HTR-8/SVneo (cell line): ENCODE data around the gene NOTCH2.
"Not testable (repeated sequence)": the region's sequence is repeated elsewhere in the genome, so short reads cannot be mapped to it uniquely, and the experiment has no call there.

ENCODE experiments used
- DNase-seq: peaks from one replicate; pipeline ENCODE4 v3.0.0; 2011; ENCODE audit warnings: low spot score, mixed read lengths; ENCODE audit not compliant: insufficient read length
- FAIRE-seq: peaks from 2 replicates; lab custom pipeline; 2011; peaks lifted over from hg19 to GRCh38; lab: Jason Lieb, UNC

Gene NOTCH2

GRCh38 chr1:120069067-120069919, at the start of gene NOTCH2:
Gene NOTCH2, minus strand, starts transcription at chr1:120069662. Its CDS starts 256 bp downstream, at chr1:120069406.
- DNase-seq = not testable (repeated sequence)
- peak; percentile 36 for FAIRE-seq

GRCh38 chr1:120117371-120118177, 48.1 kb upstream of the NOTCH2 start:
- not testable (repeated sequence) for DNase-seq
- peak; percentile 74 for FAIRE-seq

- not testable (repeated sequence) for FAIRE-seq, DNase-seq
Measured at GRCh38 chr1:120116094-120116493, 46.6 kb upstream of the NOTCH2 start.

- not testable (repeated sequence) for DNase-seq, FAIRE-seq
Measured at GRCh38 chr1:120113134-120113533, 43.7 kb upstream of the NOTCH2 start.

- not testable (repeated sequence) for FAIRE-seq, DNase-seq
Measured at GRCh38 chr1:120112212-120112611, 42.8 kb upstream of the NOTCH2 start.

GRCh38 chr1:120111771-120112170, 42.3 kb upstream of the NOTCH2 start:
- peak; percentile 52 for FAIRE-seq

GRCh38 chr1:120111008-120111407, 41.5 kb upstream of the NOTCH2 start:
- not testable (repeated sequence) for FAIRE-seq, DNase-seq

More at GRCh38 chr1:120111771-120112170, 42.3 kb upstream of the NOTCH2 start:
- DNase-seq = not testable (repeated sequence)

GRCh38 chr1:120109656-120110055, 40.2 kb upstream of the NOTCH2 start:
- not testable (repeated sequence) for FAIRE-seq, DNase-seq

- not testable (repeated sequence) for FAIRE-seq, DNase-seq
Measured at GRCh38 chr1:120109180-120109579, 39.7 kb upstream of the NOTCH2 start.

GRCh38 chr1:120105288-120105687, 35.8 kb upstream of the NOTCH2 start:
- FAIRE-seq, DNase-seq: not testable (repeated sequence)

- DNase-seq, FAIRE-seq: not testable (repeated sequence)
Measured at GRCh38 chr1:120103768-120104167, 34.3 kb upstream of the NOTCH2 start.

GRCh38 chr1:120101593-120101992, 32.1 kb upstream of the NOTCH2 start:
- not testable (repeated sequence) for DNase-seq, FAIRE-seq

- DNase-seq, FAIRE-seq: not testable (repeated sequence)
Measured at GRCh38 chr1:120100590-120100989, 31.1 kb upstream of the NOTCH2 start.

GRCh38 chr1:120098986-120099759, 29.7 kb upstream of the NOTCH2 start:
- FAIRE-seq, DNase-seq: not testable (repeated sequence)

- not testable (repeated sequence) for DNase-seq, FAIRE-seq
Measured at GRCh38 chr1:120096981-120097545, 27.6 kb upstream of the NOTCH2 start.

- not testable (repeated sequence) for DNase-seq, FAIRE-seq
Measured at GRCh38 chr1:120093548-120094181, 24.2 kb upstream of the NOTCH2 start.

- not testable (repeated sequence) for DNase-seq, FAIRE-seq
Measured at GRCh38 chr1:120092232-120093218, 23.1 kb upstream of the NOTCH2 start.

- FAIRE-seq, DNase-seq: not testable (repeated sequence)
Measured at GRCh38 chr1:120090830-120091229, 21.4 kb upstream of the NOTCH2 start.
